Mesodermal cell (in vitro differentiated cells): ENCODE results near the gene MAGI1.

Source experiments
- H3K27ac ChIP-seq: 2 replicates; pipeline ENCODE4 v1.7.0; 2013; ENCODE audit warnings: mild to moderate bottlenecking, low read depth, low read length, moderate library complexity; ENCODE audit not compliant: severe bottlenecking
- H3K36me3 ChIP-seq: 2 replicates; pipeline ENCODE4 v1.7.1; 2013; ENCODE audit warnings: mild to moderate bottlenecking, low read length, moderate library complexity; ENCODE audit not compliant: control insufficient read depth, insufficient read depth
- H3K4me1 ChIP-seq: one replicate; pipeline ENCODE4 v1.7.1; 2013; ENCODE audit warnings: mild to moderate bottlenecking, low read length; ENCODE audit not compliant: insufficient read depth, control insufficient read depth, poor library complexity, severe bottlenecking
- H3K4me3 ChIP-seq: 2 replicates; pipeline ENCODE4 v1.7.0; 2013; ENCODE audit warnings: low read length, control low read depth, mild to moderate bottlenecking; ENCODE audit not compliant: insufficient read depth, poor library complexity, severe bottlenecking; ENCODE audit errors: extremely low read depth
- H3K9me3 ChIP-seq: 2 replicates; pipeline ENCODE4 v1.7.1; 2013; ENCODE audit warnings: mild to moderate bottlenecking, low read length, moderate library complexity; ENCODE audit not compliant: control insufficient read depth
- WGBS, 2 experiments: methylation state at CpG; one replicate each; pipeline ENCODE4 v1.1.5; 2013; ENCODE audit warnings: missing lambda C conversion rate in 2 of 2; ENCODE audit not compliant: insufficient coverage in 2 of 2; 5-methylcytosine and 5-hydroxymethylcytosine counted together

The MAGI1 gene

GRCh38 chr3:65659396-65659795 lies 379.3 kb downstream of the MAGI1 start:
- WGBS, 2 experiments, result 96 to 100% methylated on average over 4 to 5 of the region's 6 CpGs
- Histone ChIP-seq H3K27ac (no peak overlapping the region), H3K36me3 (no peaks in the 10 kb centered on the region), H3K4me3 (no peak overlapping the region), H3K4me1 (no peaks in the 10 kb centered on the region), H3K9me3 (no peaks in the 10 kb centered on the region)

- H3K9me3 ChIP-seq, result no peaks in the 10 kb centered on the region
- H3K27ac ChIP-seq, result no peak overlapping the region
- H3K36me3 ChIP-seq, result no peaks in the 10 kb centered on the region
- H3K4me3 ChIP-seq, result no peak overlapping the region
- H3K4me1 ChIP-seq, result no peaks in the 10 kb centered on the region
- 70 to 79% methylated on average over 1 to 2 of the region's 2 CpGs for WGBS, 2 experiments
These were observed 380.3 kb downstream of the MAGI1 start for GRCh38 chr3:65658401-65658800.

GRCh38 chr3:65655061-65655460 lies 383.7 kb downstream of the MAGI1 start:
- Histone ChIP-seq H3K36me3 (no peaks in the 10 kb centered on the region), H3K4me1 (peaks cover 6% of the 10 kb centered on the region), H3K9me3 (peaks cover 6% of the 10 kb centered on the region), H3K27ac (no peak overlapping the region), H3K4me3 (no peak overlapping the region)
- WGBS, 2 experiments, result 93% methylated on average over 3 of the region's 4 CpGs; no CpG with 5 or more reads in 1 of the 2 experiments

- no CpG with 5 or more reads among the region's 1 CpG for WGBS, 2 experiments
- Histone ChIP-seq H3K27ac (no peak overlapping the region), H3K4me1 (peaks cover 6% of the 10 kb centered on the region), H3K4me3 (no peak overlapping the region), H3K36me3 (no peaks in the 10 kb centered on the region), H3K9me3 (peaks cover 8% of the 10 kb centered on the region)
These were observed 385.0 kb downstream of the MAGI1 start for GRCh38 chr3:65653731-65654130.

GRCh38 chr3:65650247-65650646 lies 388.5 kb downstream of the MAGI1 start:
- Histone ChIP-seq H3K4me1 (peaks cover 6% of the 10 kb centered on the region), H3K36me3 (no peaks in the 10 kb centered on the region), H3K4me3 (no peak overlapping the region), H3K9me3 (peaks cover 21% of the 10 kb centered on the region), H3K27ac (no peak overlapping the region)
- WGBS, 2 experiments, result 89 to 100% methylated on average over 1 of the region's 2 CpGs

GRCh38 chr3:65647369-65647768 lies 391.3 kb downstream of the MAGI1 start:
- peaks cover 21% of the 10 kb centered on the region for H3K4me1 ChIP-seq
- no peak overlapping the region for H3K4me3 ChIP-seq
- WGBS, 2 experiments, result no CpG with 5 or more reads among the region's 1 CpG
- H3K27ac ChIP-seq, result no peak overlapping the region
- H3K9me3 ChIP-seq, result peaks cover 21% of the 10 kb centered on the region
- H3K36me3 ChIP-seq, result no peaks in the 10 kb centered on the region

- Histone ChIP-seq H3K4me3 (no peak overlapping the region), H3K4me1 (peaks cover 31% of the 10 kb centered on the region), H3K27ac (no peak overlapping the region), H3K9me3 (peaks cover 7% of the 10 kb centered on the region), H3K36me3 (no peaks in the 10 kb centered on the region)
- 80% methylated on average over 1 of the region's 1 CpG; no CpG with 5 or more reads in 1 of the 2 experiments for WGBS, 2 experiments
These were observed 395.8 kb downstream of the MAGI1 start for GRCh38 chr3:65642883-65643282.

GRCh38 chr3:65641777-65642176 lies 396.9 kb downstream of the MAGI1 start:
- Histone ChIP-seq H3K4me3 (no peak overlapping the region), H3K36me3 (no peaks in the 10 kb centered on the region), H3K4me1 (peaks cover 31% of the 10 kb centered on the region), H3K9me3 (no peaks in the 10 kb centered on the region), H3K27ac (no peak overlapping the region)
- 89 to 100% methylated on average over 1 of the region's 2 CpGs for WGBS, 2 experiments

- no peaks in the 10 kb centered on the region for H3K36me3 ChIP-seq
- 49 to 91% methylated on average over 2 to 3 of the region's 4 CpGs for WGBS, 2 experiments
- H3K4me1 ChIP-seq, result peaks cover 31% of the 10 kb centered on the region
- H3K4me3 ChIP-seq, result no peak overlapping the region
- no peak overlapping the region for H3K27ac ChIP-seq
- no peaks in the 10 kb centered on the region for H3K9me3 ChIP-seq
These were observed 397.7 kb downstream of the MAGI1 start for GRCh38 chr3:65641045-65641444.

- no peak overlapping the region for H3K4me3 ChIP-seq
- H3K4me1 ChIP-seq, result peaks cover 26% of the 10 kb centered on the region
- H3K36me3 ChIP-seq, result no peaks in the 10 kb centered on the region
- no peak overlapping the region for H3K27ac ChIP-seq
- no peaks in the 10 kb centered on the region for H3K9me3 ChIP-seq
- WGBS, 2 experiments, result 84% methylated on average over 3 of the region's 6 CpGs; no CpG with 5 or more reads in 1 of the 2 experiments
These were observed 399.3 kb downstream of the MAGI1 start for GRCh38 chr3:65639444-65639843.

- H3K4me3 ChIP-seq, result no peak overlapping the region
- H3K9me3 ChIP-seq, result no peaks in the 10 kb centered on the region
- H3K4me1 ChIP-seq, result peaks cover 16% of the 10 kb centered on the region
- H3K36me3 ChIP-seq, result no peaks in the 10 kb centered on the region
- 89 to 92% methylated on average over 3 of the region's 6 CpGs for WGBS, 2 experiments
- H3K27ac ChIP-seq, result no peak overlapping the region
These were observed 400.4 kb downstream of the MAGI1 start for GRCh38 chr3:65638301-65638700.
